Muscle layer of duodenum (tissue), 2 donors: ENCODE results near the gene RCC2.
"Not testable (repeated sequence)": the region's sequence is repeated elsewhere in the genome, so short reads cannot be mapped to it uniquely, and the experiment has no call there.

Experiments
- H3K27ac ChIP-seq: one replicate; pipeline ENCODE4 v1.7.0; 2013; ENCODE audit warnings: mild to moderate bottlenecking, low read length
- H3K27me3 ChIP-seq: one replicate; pipeline ENCODE4 v1.7.0; 2013; ENCODE audit warnings: low read depth, mild to moderate bottlenecking, control low read depth, low read length
- H3K36me3 ChIP-seq, 2 donors: one replicate each; pipeline ENCODE4 v1.7.0; 2013; ENCODE audit warnings: low read length in 2 of 2, control low read depth in 1 of 2, mild to moderate bottlenecking in 1 of 2; ENCODE audit not compliant: insufficient read depth in 2 of 2, control insufficient read depth in 1 of 2
- H3K4me1 ChIP-seq, 2 donors: one replicate each; pipeline ENCODE4 v1.7.0; 2013; ENCODE audit warnings: low read length in 2 of 2, mild to moderate bottlenecking in 2 of 2, control low read depth in 1 of 2, moderate library complexity in 1 of 2; ENCODE audit not compliant: insufficient read depth in 2 of 2, control insufficient read depth in 1 of 2
- H3K4me3 ChIP-seq, 2 donors: one replicate each; pipeline ENCODE4 v1.7.0; 2013; ENCODE audit warnings: low read length in 2 of 2, low read depth in 1 of 2, mild to moderate bottlenecking in 1 of 2
- H3K9me3 ChIP-seq, 2 donors: one replicate each; pipeline ENCODE4 v1.7.0; 2013; ENCODE audit warnings: low read length in 2 of 2, control low read depth in 1 of 2, mild to moderate bottlenecking in 1 of 2; ENCODE audit not compliant: control insufficient read depth in 1 of 2
- donor health status: healthy.

RCC2 gene

GRCh38 chr1:17439250-17440073 lies at the start of gene RCC2:
Gene RCC2, minus strand, starts transcription at chr1:17439677. Its CDS starts 1,163 bp downstream, at chr1:17438514.
- Histone ChIP-seq H3K4me1 (peaks cover 8 to 30% of the 10 kb centered on the region in 2 donors), H3K27ac (peak within 1 kb of the TSS; percentile 77), H3K27me3 (no peaks in the 10 kb centered on the region), H3K36me3 (peaks cover 0 to 1% of the 10 kb centered on the region in 2 donors), H3K9me3 (no peaks in the 10 kb centered on the region), H3K4me3 (peak within 1 kb of the TSS; percentile 85 to 93)

GRCh38 chr1:17486242-17486641 lies 46.8 kb upstream of the RCC2 start:
- H3K27me3 ChIP-seq: no peaks in the 10 kb centered on the region
- H3K4me3 ChIP-seq: no peak overlapping the region
- no peak overlapping the region for H3K27ac ChIP-seq
- H3K36me3 ChIP-seq: no peaks in the 10 kb centered on the region
- no peaks in the 10 kb centered on the region for H3K4me1 ChIP-seq
- no peaks in the 10 kb centered on the region for H3K9me3 ChIP-seq

GRCh38 chr1:17485281-17485680 lies 45.8 kb upstream of the RCC2 start:
- no peak overlapping the region for H3K27ac ChIP-seq
- H3K9me3 ChIP-seq: no peaks in the 10 kb centered on the region
- no peaks in the 10 kb centered on the region for H3K36me3 ChIP-seq
- H3K4me3 ChIP-seq: no peak overlapping the region
- H3K27me3 ChIP-seq: no peaks in the 10 kb centered on the region
- no peaks in the 10 kb centered on the region for H3K4me1 ChIP-seq

- H3K4me1 ChIP-seq, H3K4me3 ChIP-seq, H3K9me3 ChIP-seq, H3K27ac ChIP-seq, H3K36me3 ChIP-seq, H3K27me3 ChIP-seq: not testable (repeated sequence)
These were observed 42.5 kb upstream of the RCC2 start for GRCh38 chr1:17481981-17482380.

- Histone ChIP-seq H3K27me3 (no peaks in the 10 kb centered on the region), H3K27ac (no peak overlapping the region), H3K4me3 (no peak overlapping the region), H3K36me3 (no peaks in the 10 kb centered on the region), H3K4me1 (no peaks in the 10 kb centered on the region), H3K9me3 (no peaks in the 10 kb centered on the region)
These were observed 41.4 kb upstream of the RCC2 start for GRCh38 chr1:17480846-17481245.

GRCh38 chr1:17475752-17476151 lies 36.3 kb upstream of the RCC2 start:
- no peak overlapping the region for H3K4me3 ChIP-seq
- H3K9me3 ChIP-seq: no peaks in the 10 kb centered on the region
- no peak overlapping the region for H3K27ac ChIP-seq
- H3K36me3 ChIP-seq: no peaks in the 10 kb centered on the region
- H3K4me1 ChIP-seq: no peaks in the 10 kb centered on the region
- H3K27me3 ChIP-seq: no peaks in the 10 kb centered on the region

- not testable (repeated sequence) for H3K27ac ChIP-seq, H3K27me3 ChIP-seq, H3K9me3 ChIP-seq, H3K4me3 ChIP-seq, H3K4me1 ChIP-seq, H3K36me3 ChIP-seq
These were observed 35.5 kb upstream of the RCC2 start for GRCh38 chr1:17474836-17475555.

GRCh38 chr1:17472814-17473213 lies 33.3 kb upstream of the RCC2 start:
- no peak overlapping the region for H3K4me3 ChIP-seq
- H3K9me3 ChIP-seq: no peaks in the 10 kb centered on the region
- H3K4me1 ChIP-seq: no peaks in the 10 kb centered on the region
- H3K27ac ChIP-seq: no peak overlapping the region
- no peaks in the 10 kb centered on the region for H3K27me3 ChIP-seq
- H3K36me3 ChIP-seq: no peaks in the 10 kb centered on the region

GRCh38 chr1:17471393-17471792 lies 31.9 kb upstream of the RCC2 start:
- Histone ChIP-seq H3K36me3 (no peaks in the 10 kb centered on the region), H3K4me1 (no peaks in the 10 kb centered on the region), H3K4me3 (no peak overlapping the region), H3K27ac (no peak overlapping the region), H3K27me3 (no peaks in the 10 kb centered on the region), H3K9me3 (no peaks in the 10 kb centered on the region)

- Histone ChIP-seq H3K4me3 (no peak overlapping the region), H3K36me3 (no peaks in the 10 kb centered on the region), H3K27me3 (no peaks in the 10 kb centered on the region), H3K27ac (no peak overlapping the region), H3K9me3 (no peaks in the 10 kb centered on the region), H3K4me1 (no peaks in the 10 kb centered on the region)
These were observed 30.7 kb upstream of the RCC2 start for GRCh38 chr1:17470021-17470799.
